Measurements from ENCODE around the gene EFNA3.

GRCh38 chr1:155075535-155075934 lies 3.1 kb upstream of the EFNA3 start:
- no peak for TF ChIP-seq CTCF (IDR thresholded peaks at IDR 0.05; ENCODE audit: poor library complexity)
- no peak for TF ChIP-seq EZH2phosphoT487 (IDR thresholded peaks at IDR 0.05; ENCODE audit: low read depth, severe bottlenecking, unreplicated experiment)
